B cell (primary cell): Measurements from ENCODE around the gene IL12RB1.

Source experiments
- EZH2 ChIP-seq: IDR thresholded peaks from 2 replicates; pipeline ENCODE4 v1.6.1; 2012; ENCODE audit warnings: borderline replicate concordance, low read depth, mild to moderate bottlenecking, moderate library complexity, low read length; ENCODE audit not compliant: insufficient read depth, poor library complexity, severe bottlenecking
- TF ChIP-seq, protein P1 (sequence below): fragments of 200-600 bp; IDR thresholded peaks from one replicate; pipeline ENCODE4 v1.8.0; 2022; ENCODE audit warnings: antibody characterized with exemption, mild to moderate bottlenecking

DNA sequence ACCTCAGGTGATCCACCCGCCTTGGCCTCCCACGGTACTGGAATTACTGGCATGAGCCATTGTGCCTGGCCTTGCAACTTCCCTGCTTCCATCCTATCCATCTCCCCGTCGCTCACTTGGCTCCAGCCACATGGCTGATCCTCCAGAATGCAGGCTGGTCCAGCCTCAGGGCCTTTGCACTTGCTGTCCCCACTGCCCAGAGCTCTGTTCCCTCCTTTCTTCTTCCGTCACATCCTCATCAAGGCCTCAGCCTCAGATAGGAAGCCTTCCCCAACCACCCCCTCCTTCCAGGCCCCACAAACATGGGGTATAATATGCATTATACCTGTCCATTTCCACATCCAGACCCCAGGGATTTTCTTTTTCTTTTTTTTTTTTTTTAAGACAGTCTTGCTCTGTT lies 27.1 kb upstream of the IL12RB1 start:
- TF ChIP-seq, protein P1, sequence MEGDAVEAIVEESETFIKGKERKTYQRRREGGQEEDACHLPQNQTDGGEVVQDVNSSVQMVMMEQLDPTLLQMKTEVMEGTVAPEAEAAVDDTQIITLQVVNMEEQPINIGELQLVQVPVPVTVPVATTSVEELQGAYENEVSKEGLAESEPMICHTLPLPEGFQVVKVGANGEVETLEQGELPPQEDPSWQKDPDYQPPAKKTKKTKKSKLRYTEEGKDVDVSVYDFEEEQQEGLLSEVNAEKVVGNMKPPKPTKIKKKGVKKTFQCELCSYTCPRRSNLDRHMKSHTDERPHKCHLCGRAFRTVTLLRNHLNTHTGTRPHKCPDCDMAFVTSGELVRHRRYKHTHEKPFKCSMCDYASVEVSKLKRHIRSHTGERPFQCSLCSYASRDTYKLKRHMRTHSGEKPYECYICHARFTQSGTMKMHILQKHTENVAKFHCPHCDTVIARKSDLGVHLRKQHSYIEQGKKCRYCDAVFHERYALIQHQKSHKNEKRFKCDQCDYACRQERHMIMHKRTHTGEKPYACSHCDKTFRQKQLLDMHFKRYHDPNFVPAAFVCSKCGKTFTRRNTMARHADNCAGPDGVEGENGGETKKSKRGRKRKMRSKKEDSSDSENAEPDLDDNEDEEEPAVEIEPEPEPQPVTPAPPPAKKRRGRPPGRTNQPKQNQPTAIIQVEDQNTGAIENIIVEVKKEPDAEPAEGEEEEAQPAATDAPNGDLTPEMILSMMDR, result no peak
- no peak for TF ChIP-seq EZH2
